H9 (cell line): ENCODE results near the gene TSEN15. TPM values are rescaled to one million over a fixed set of nuclear protein-coding genes. Genes with fewer than 3 reads are reported as not detected.

ENCODE experiments used
- DNase-seq: peaks from one replicate; pipeline ENCODE4 v3.0.0-alpha.2; 2017
- H2AFZ ChIP-seq: one replicate; pipeline ENCODE4 v1.6.1; 2013; ENCODE audit warnings: mild to moderate bottlenecking, low read length, control low read depth, moderate library complexity
- H2AK5ac ChIP-seq: 2 replicates; pipeline ENCODE4 v1.6.1; 2013; ENCODE audit warnings: low read length, control low read depth, mixed read lengths; ENCODE audit not compliant: insufficient read length
- H2BK120ac ChIP-seq: one replicate; pipeline ENCODE4 v1.6.1; 2013; ENCODE audit warnings: low read depth, mild to moderate bottlenecking, low read length, control low read depth, inconsistent platforms; ENCODE audit not compliant: poor library complexity, severe bottlenecking
- H2BK12ac ChIP-seq: 2 replicates; pipeline ENCODE4 v1.6.1; 2013; ENCODE audit warnings: low read length, control low read depth, mixed read lengths, low read depth; ENCODE audit not compliant: insufficient read length
- H2BK15ac ChIP-seq: 2 replicates; pipeline ENCODE4 v1.6.1; 2013; ENCODE audit warnings: low read depth, low read length, control low read depth
- H2BK20ac ChIP-seq: one replicate; pipeline ENCODE4 v1.6.1; 2013; ENCODE audit warnings: low read depth, mild to moderate bottlenecking, low read length, control low read depth, inconsistent platforms; ENCODE audit not compliant: poor library complexity, severe bottlenecking
- H2BK5ac ChIP-seq: 2 replicates; pipeline ENCODE4 v1.6.1; 2013; ENCODE audit warnings: low read length, control low read depth, mixed read lengths; ENCODE audit not compliant: insufficient read length
- H3K14ac ChIP-seq: 2 replicates; pipeline ENCODE4 v1.6.1; 2013; ENCODE audit warnings: low read length, control low read depth; ENCODE audit not compliant: insufficient read depth
- H3K18ac ChIP-seq: 2 replicates; pipeline ENCODE4 v1.6.1; 2013; ENCODE audit warnings: low read depth, mild to moderate bottlenecking, mixed read lengths, low read length, control low read depth; ENCODE audit not compliant: insufficient read length
- H3K23ac ChIP-seq: 2 replicates; pipeline ENCODE4 v1.6.1; 2013; ENCODE audit warnings: low read length, control low read depth, mixed read lengths, low read depth; ENCODE audit not compliant: insufficient read length
- H3K23me2 ChIP-seq: 2 replicates; pipeline ENCODE4 v1.6.1; 2013; ENCODE audit warnings: low read depth, mild to moderate bottlenecking, mixed read lengths, low read length, control low read depth; ENCODE audit not compliant: insufficient read length, poor library complexity, severe bottlenecking
- H3K27ac ChIP-seq: 2 replicates; pipeline ENCODE4 v1.5.1; 2013; ENCODE audit warnings: low read length, control low read depth, mixed read lengths, low read depth; ENCODE audit not compliant: insufficient read length
- H3K27me3 ChIP-seq: 2 replicates; pipeline ENCODE4 v1.6.1; 2013; ENCODE audit warnings: low read length, control low read depth, inconsistent platforms; ENCODE audit not compliant: insufficient read depth
- H3K4ac ChIP-seq: 2 replicates; pipeline ENCODE4 v1.6.1; 2013; ENCODE audit warnings: low read depth, mild to moderate bottlenecking, control low read depth, inconsistent platforms, low read length, moderate library complexity
- H3K4me1 ChIP-seq: 2 replicates; pipeline ENCODE4 v1.6.1; 2013; ENCODE audit warnings: low read length, control low read depth, inconsistent platforms; ENCODE audit not compliant: insufficient read depth
- H3K4me2 ChIP-seq: 2 replicates; pipeline ENCODE4 v1.6.1; 2013; ENCODE audit warnings: low read length, control low read depth, mixed read lengths; ENCODE audit not compliant: insufficient read length, insufficient read depth
- H3K56ac ChIP-seq: 2 replicates; pipeline ENCODE4 v1.6.1; 2013; ENCODE audit warnings: low read depth, mild to moderate bottlenecking, mixed read lengths, low read length, control low read depth; ENCODE audit not compliant: insufficient read length
- H3K79me1 ChIP-seq: 2 replicates; pipeline ENCODE4 v1.6.1; 2013; ENCODE audit warnings: low read depth, mild to moderate bottlenecking, moderate library complexity, low read length, control low read depth, inconsistent platforms; ENCODE audit not compliant: insufficient read depth, poor library complexity, severe bottlenecking
- H3K79me2 ChIP-seq: 2 replicates; pipeline ENCODE4 v1.6.1; 2013; ENCODE audit warnings: low read length, control low read depth, inconsistent platforms; ENCODE audit not compliant: insufficient read depth
- H3K9ac ChIP-seq: 2 replicates; pipeline ENCODE4 v1.6.1; 2013; ENCODE audit warnings: low read length, control low read depth, mixed read lengths; ENCODE audit not compliant: insufficient read length; ENCODE audit errors: extremely low read depth
- H3K9me3 ChIP-seq: one replicate; pipeline ENCODE4 v1.6.1; 2013; ENCODE audit warnings: low read depth, low read length, inconsistent platforms; ENCODE audit not compliant: control insufficient read depth
- H3T11ph ChIP-seq: one replicate; pipeline ENCODE4 v1.6.1; 2013; ENCODE audit warnings: mild to moderate bottlenecking, low read length, control low read depth, inconsistent platforms
- H4K20me1 ChIP-seq: one replicate; pipeline ENCODE4 v1.6.1; 2013; ENCODE audit not compliant: control insufficient read depth, insufficient read length, insufficient read depth
- H4K5ac ChIP-seq: 2 replicates; pipeline ENCODE4 v1.6.1; 2013; ENCODE audit warnings: low read depth, mild to moderate bottlenecking, mixed read lengths, low read length, control low read depth; ENCODE audit not compliant: insufficient read length
- H4K8ac ChIP-seq: replicated peaks from 2 replicates; pipeline ENCODE4 v1.6.1; 2013; ENCODE audit warnings: low read length, control low read depth, mixed read lengths, low read depth; ENCODE audit not compliant: insufficient read length
- H4K91ac ChIP-seq: 2 replicates; pipeline ENCODE4 v1.6.1; 2013; ENCODE audit warnings: low read depth, mild to moderate bottlenecking, moderate library complexity, mixed read lengths, low read length, control low read depth; ENCODE audit not compliant: insufficient read length
- H3K27ac Mint-ChIP-seq, 3 experiments: 2 replicates in 2 of 3; 3 replicates in 1 of 3; pipeline ENCODE4 v1.8.0; 2020 to 2021; ENCODE audit warnings: mixed read lengths in 3 of 3, mild to moderate bottlenecking in 1 of 3, moderate library complexity in 1 of 3
- H3K27me3 Mint-ChIP-seq: 2 replicates; pipeline ENCODE4 v1.8.0; 2021; ENCODE audit warnings: low read depth, mild to moderate bottlenecking, moderate library complexity, mixed read lengths
- H3K36me3 Mint-ChIP-seq, 3 experiments: 2 replicates in 2 of 3; 3 replicates in 1 of 3; pipeline ENCODE4 v1.8.0; 2020 to 2021; ENCODE audit warnings: low read depth in 3 of 3, mixed read lengths in 3 of 3; ENCODE audit not compliant: insufficient read depth in 1 of 3
- H3K4me1 Mint-ChIP-seq, 2 experiments: 2 replicates each; pipeline ENCODE4 v1.8.0; 2020; ENCODE audit warnings: mixed read lengths in 2 of 2
- H3K4me3 Mint-ChIP-seq, 2 experiments: 2 replicates in 1 of 2; 3 replicates in 1 of 2; pipeline ENCODE4 v1.8.0; 2020 to 2021; ENCODE audit warnings: mild to moderate bottlenecking in 2 of 2, mixed read lengths in 2 of 2, moderate library complexity in 1 of 2
- H3K9me3 Mint-ChIP-seq, 2 experiments: 2 replicates in 1 of 2; 3 replicates in 1 of 2; pipeline ENCODE4 v1.8.0; 2020; ENCODE audit warnings: mild to moderate bottlenecking in 2 of 2, mixed read lengths in 2 of 2, moderate library complexity in 1 of 2
- CTCF ChIP-seq: fragments of 200-600 bp; sonication (generic); conservative IDR thresholded peaks from 3 replicates; pipeline ENCODE4 v1.8.0; 2021; ENCODE audit warnings: antibody characterized with exemption, mild to moderate bottlenecking
- WGBS: extraction: QIAGEN DNeasy Blood & Tissue Kit; methylation state at CpG from one replicate; pipeline ENCODE4 v1.1.7; 2013; ENCODE audit warnings: missing lambda C conversion rate, low lambda C conversion rate, mixed read lengths; ENCODE audit not compliant: insufficient read length; ENCODE audit errors: extremely low coverage; 5-methylcytosine and 5-hydroxymethylcytosine counted together
- total RNA-seq: library from RNA; stranded (reverse); gene quantifications from 2 replicates; pipeline ENCODE4 v1.2.1, GENCODE V29; 2021

TSEN15 gene
- total RNA-seq, 1 experiment from 2014 or later: 21.9 TPM

- no peak overlapping the region for H2BK120ac ChIP-seq
- H3K4me2 ChIP-seq: no peak overlapping the region
- no peak overlapping the region for H3T11ph ChIP-seq
- H3K4ac ChIP-seq: no peak overlapping the region
- DNase-seq: no peak
- no peaks in the 10 kb centered on the region for H3K27me3 ChIP-seq
- no peak overlapping the region for H4K5ac ChIP-seq
- H2BK20ac ChIP-seq: no peak overlapping the region
- no peak overlapping the region for H3K27ac ChIP-seq
- Mint-ChIP-seq H3K4me3 (no peak overlapping the region), H3K27me3 (no peaks in the 10 kb centered on the region), H3K36me3 (peaks cover 0 to 13% (median 8%) of the 10 kb centered on the region in 3 experiments; a peak in 5 of 7 replicates), H3K27ac (no peak overlapping the region), H3K9me3 (peaks cover 0 to 4% of the 10 kb centered on the region in 2 experiments; a peak in 2 of 5 replicates), H3K4me1 (peaks cover 0 to 8% of the 10 kb centered on the region in 2 experiments; a peak in 3 of 4 replicates)
- H3K23me2 ChIP-seq: no peaks in the 10 kb centered on the region
- no peak overlapping the region for H3K9ac ChIP-seq
- no peak overlapping the region for H2AK5ac ChIP-seq
- H3K23ac ChIP-seq: no peak overlapping the region
- no peak overlapping the region for H3K14ac ChIP-seq
- no peaks in the 10 kb centered on the region for H4K20me1 ChIP-seq
- no peaks in the 10 kb centered on the region for H3K4me1 ChIP-seq
- H3K79me2 ChIP-seq: no peaks in the 10 kb centered on the region
- no peak overlapping the region for H2BK5ac ChIP-seq
- H3K18ac ChIP-seq: no peak overlapping the region
- H4K91ac ChIP-seq: no peak overlapping the region
- H2BK12ac ChIP-seq: no peak overlapping the region
- H3K79me1 ChIP-seq: no peaks in the 10 kb centered on the region
- no peaks in the 10 kb centered on the region for H3K9me3 ChIP-seq
- no peak for TF ChIP-seq CTCF
- no peak overlapping the region for H3K56ac ChIP-seq
- H2BK15ac ChIP-seq: no peak overlapping the region
- H2AFZ ChIP-seq: no peak overlapping the region
- WGBS: no CpG with 5 or more reads among the region's 2 CpGs
- H4K8ac ChIP-seq: no peak overlapping the region
Measured at GRCh38 chr1:184074383-184074782, 22.9 kb downstream of the TSEN15 start.
